ENCODE results near the gene PARVA.

Gene PARVA

DNA sequence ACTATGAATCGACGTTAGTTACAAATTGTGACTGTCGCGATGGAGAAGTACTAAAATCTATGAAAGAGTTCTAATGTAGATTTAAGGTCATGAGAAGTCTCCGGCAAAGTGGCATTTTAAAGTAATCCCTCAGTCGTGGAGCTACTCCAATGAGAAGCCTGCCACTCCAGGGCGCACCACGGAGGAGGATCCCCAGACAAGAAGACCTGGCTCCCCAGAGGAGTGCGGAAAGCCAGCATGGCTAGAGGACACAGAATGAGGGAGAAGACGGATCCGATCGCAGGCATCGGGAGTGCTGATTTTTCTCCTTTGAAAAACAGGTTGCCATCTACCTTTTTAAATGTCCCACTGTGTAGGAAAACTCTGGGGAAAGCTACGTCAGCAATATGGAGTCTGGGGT, 155.2 kb downstream of the PARVA start:
- no peak for DNase-seq

- DNase-seq: no peak
These were observed 157.2 kb downstream of the PARVA start for GRCh38 chr11:12534549-12534948.

DNA sequence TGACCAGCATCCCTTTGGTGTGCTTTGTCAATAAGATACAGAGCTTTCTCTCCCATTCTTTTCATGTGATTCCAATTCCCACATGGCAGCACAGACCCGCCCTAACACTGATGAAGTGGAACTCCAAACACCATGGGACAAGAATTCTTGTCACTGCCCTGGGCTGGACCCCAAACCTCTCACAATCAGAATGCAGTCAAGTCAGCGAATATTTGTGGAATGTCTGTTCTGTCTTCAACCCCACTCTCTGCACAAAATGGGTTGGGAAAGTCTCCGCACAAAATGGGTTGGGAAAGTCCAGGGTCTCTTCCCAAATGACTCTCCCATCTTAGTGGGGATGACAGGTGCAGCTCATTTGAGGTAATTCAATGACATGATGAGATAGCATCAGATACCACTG, 157.9 kb downstream of the PARVA start:
- no peak for DNase-seq

GRCh38 chr11:12536566-12536965, 159.2 kb downstream of the PARVA start:
- DNase-seq: no peak

DNA sequence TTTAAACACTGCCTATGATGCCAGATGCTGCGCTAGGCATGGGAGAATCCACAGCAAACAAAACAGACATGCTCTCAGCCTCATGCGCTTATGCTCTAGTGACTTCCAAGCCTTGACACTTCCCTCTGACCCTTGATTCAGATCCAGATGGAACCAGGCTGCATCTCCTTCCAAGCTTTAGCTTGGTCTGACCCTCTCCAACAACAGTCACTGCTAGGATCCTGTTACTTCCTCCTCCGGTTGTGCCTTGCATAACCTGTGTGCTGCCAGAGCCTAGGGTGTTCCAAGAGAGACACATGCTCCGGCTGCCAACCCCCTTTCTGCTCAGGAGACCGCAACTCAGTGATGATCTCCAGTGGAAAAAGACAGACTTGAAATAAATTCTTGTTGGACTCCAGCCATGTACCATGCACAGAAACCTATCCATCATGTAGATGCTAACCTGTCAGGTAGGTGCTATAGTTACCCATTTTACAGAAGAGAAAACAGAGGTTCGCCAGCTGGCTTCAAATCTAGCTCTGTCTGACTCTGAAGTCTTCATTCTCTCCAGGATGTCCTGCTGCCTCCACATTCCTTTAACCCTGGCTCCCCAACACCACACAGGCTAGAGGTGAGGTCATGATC, 160.5 kb downstream of the PARVA start:
- DNase-seq: no peak

- DNase-seq: no peak
These were observed 161.6 kb downstream of the PARVA start for GRCh38 chr11:12538889-12539421.

GRCh38 chr11:12539572-12539971, 162.2 kb downstream of the PARVA start:
- no peak for DNase-seq

- DNase-seq: no peak
These were observed 162.8 kb downstream of the PARVA start for GRCh38 chr11:12540075-12540680.

DNA sequence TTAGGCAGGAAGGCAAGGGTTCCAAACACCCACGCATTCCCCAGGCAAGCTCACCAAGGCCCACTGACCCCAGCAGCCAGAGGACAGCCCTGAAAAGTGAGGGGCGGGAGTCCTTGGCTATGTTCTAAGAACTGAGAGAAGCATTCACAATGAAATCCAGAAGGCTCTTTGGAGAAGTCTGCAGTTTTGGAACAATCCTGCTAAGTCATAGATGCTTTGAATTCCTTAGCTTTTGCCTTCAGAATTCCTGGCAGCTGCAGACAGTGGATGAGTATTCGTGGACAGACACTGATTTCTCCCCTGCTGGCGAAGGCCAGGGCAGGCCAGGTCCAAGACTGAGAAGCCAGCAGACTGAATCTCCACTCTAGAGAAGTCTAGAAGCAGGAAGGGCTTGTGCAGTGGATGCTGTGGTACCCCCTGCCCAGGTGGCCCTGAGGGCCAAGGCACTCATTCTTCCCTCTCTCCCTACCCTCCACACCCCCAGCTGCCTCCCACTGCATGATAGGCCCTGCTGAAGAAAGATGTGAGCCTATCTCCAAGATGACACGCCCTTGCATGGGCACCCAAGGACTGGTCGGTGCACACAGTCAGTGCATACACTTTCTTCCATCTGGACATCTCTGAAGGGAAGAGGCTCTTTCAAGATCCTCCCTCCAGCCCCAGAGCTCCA, 163.7 kb downstream of the PARVA start:
- DNase-seq: no peak

DNA sequence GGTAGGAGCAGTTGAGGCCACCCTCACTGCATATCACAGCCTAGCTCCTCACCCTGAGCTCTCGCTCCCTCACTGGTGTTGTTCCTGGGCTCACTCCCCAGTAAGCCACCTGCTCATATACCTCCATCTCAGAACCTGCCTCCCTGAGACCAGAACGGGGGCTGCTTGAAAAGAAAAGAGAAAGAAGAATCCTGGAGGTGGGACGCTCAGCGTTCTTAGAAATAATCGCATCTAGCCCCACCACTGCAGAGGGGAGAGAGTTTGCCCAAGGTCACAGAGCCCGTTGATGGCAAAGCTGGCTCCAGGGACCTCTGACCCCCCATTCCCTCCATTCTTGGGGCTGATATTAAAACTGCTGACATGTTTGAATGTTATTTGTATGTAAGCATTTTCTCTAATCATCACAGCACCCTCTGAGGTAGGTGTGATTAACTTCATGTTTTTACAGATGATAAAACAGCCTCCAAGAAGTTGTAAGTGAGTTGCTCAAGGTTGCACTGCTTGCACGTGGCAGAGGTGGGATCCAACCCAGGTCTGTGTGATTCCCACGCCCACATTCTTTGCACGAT, 164.3 kb downstream of the PARVA start:
- DNase-seq: no peak

DNA sequence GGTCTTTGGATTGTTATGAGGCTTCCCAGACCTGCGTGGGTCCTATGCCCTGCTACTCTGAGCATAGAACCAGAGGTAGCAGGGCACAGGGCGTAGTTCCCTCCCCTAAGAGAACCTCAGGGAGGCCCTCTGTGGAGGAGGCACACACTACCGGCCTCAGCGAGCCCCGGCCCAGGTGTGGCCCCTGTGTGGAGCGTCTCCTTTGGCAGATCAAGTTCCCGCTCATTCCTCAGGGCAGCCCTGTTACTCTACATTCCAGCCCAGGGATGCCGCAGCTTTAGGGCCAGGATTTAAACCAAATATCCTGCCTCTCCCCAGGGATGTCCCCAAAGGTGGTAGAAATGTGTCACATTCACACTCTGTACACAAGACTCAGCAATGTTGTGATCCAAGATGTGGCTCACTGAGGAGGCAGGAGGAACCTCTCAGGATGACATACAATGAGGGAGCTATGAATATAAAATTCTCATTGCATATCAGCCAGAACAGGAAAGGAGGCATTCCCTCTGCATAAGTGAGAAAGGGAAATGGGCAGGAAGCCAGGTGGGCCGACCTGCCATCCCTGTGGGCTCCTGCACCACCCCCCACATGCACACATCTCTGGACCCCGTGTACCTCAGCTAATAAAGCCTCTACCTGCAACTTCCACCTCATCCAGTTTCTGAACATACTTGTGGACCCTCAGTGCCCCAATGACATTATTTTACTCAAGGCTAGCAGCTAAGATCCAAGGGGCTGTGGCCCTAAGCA, 165.0 kb downstream of the PARVA start:
- DNase-seq: no peak

- no peak for DNase-seq
These were observed 166.4 kb downstream of the PARVA start for GRCh38 chr11:12543596-12544415.

GRCh38 chr11:12544986-12545775, 167.8 kb downstream of the PARVA start:
- DNase-seq: no peak

GRCh38 chr11:12546122-12546521, 168.8 kb downstream of the PARVA start:
- DNase-seq: no peak

DNA sequence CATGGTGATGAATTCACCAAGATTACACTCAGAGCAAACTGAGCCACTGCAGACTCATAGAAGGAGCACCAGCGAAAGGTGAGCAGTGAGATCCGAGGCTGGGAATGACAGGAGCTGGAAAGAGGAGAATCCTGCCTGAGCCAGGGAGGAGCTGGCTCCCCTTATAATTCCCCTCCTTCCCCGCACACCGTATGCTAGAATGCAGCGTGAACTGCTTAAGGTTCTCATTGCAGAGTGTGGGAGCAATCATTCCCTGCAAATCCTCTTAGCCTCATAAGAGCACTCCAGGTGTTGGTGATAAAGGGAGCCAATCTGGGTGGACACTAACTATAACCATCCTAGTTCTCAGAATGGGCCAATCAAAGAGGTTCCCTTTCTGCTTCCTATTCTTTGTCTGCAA, 169.3 kb downstream of the PARVA start:
- DNase-seq: no peak

DNA sequence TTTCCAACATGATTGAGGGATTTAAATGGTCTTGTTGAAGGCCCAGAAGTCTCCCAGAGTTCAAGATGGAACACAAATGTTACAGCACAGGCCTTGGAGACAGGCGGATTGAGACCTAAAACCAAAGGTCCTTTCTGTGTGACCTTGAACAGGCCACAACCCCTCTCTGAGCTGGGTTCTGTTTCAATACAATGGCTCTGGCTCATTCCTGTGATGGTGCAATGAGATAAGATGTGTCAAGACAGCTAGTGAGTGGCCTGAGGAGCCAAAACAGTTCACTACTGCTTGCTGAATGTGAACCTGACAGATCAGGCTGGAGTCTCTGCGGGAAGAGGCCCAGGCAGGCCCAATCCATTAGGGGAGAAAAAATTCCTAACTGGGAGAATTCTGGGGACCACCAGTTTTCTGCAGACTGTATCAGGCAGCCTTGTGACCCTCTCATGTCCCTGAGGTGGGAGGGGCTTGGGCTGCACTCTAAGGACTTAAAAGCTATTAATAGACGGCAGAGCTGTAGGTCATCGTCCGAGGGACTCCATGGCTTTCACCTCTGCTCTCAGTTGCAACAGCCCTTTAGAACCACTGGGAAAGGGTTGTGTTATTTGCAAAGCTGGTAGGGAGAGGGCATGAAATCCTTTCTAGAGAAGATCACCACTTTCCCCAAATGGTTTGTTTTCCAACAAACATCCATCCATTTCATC, 170.7 kb downstream of the PARVA start:
- no peak for DNase-seq

- no peak for DNase-seq
These were observed 175.3 kb downstream of the PARVA start for GRCh38 chr11:12552692-12553091.

DNA sequence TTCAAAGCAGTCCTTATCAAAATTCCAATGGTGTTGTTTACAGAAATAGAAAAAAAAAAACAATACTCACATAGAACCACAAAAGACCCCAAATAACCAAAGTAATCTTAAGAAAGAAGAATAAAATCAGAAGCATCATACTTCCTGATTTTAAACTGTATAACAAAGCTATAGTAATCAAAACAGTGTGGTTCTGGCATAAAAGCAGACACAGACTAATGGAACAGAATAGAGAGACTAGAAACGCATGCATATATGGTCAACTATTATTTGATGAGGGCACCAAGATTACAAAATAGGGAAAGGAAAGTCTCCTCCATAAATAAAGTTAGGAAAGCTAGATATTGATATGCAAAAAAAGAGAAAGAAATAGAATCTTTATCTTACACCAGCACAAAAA, 176.8 kb downstream of the PARVA start:
- DNase-seq: no peak

GRCh38 chr11:12556155-12556554, 178.8 kb downstream of the PARVA start:
- no peak for DNase-seq

GRCh38 chr11:12556788-12557384, 179.5 kb downstream of the PARVA start:
- DNase-seq: no peak
